IPS DF 6.9 (cell line): ENCODE measurements around the gene SLC6A15.

Source experiments
- DNase-seq: peaks from one replicate; pipeline ENCODE4 v3.0.0-alpha.2; 2013; ENCODE audit warnings: low read depth, low spot score
- H3K27ac ChIP-seq: one replicate; pipeline ENCODE4 v1.5.1; 2013; ENCODE audit warnings: low read length, control low read depth
- H3K27me3 ChIP-seq: 2 replicates; pipeline ENCODE4 v1.6.1; 2013; ENCODE audit warnings: mild to moderate bottlenecking, low read length; ENCODE audit not compliant: control insufficient read depth, insufficient read depth
- H3K36me3 ChIP-seq: 2 replicates; pipeline ENCODE4 v1.6.1; 2013; ENCODE audit warnings: low read length; ENCODE audit not compliant: control insufficient read depth, insufficient read depth
- H3K4me1 ChIP-seq: 2 replicates; pipeline ENCODE4 v1.6.1; 2013; ENCODE audit warnings: low read length; ENCODE audit not compliant: control insufficient read depth, insufficient read depth
- H3K4me3 ChIP-seq: 2 replicates; pipeline ENCODE4 v1.5.1; 2013; ENCODE audit warnings: mild to moderate bottlenecking, low read length
- H3K9me3 ChIP-seq: 2 replicates; pipeline ENCODE4 v1.6.1; 2013; ENCODE audit warnings: low read length, inconsistent platforms; ENCODE audit not compliant: control insufficient read depth, insufficient read depth
- WGBS: extraction: QIAGEN DNeasy Blood & Tissue Kit; methylation state at CpG from one replicate; pipeline ENCODE4 v1.1.7; 2013; ENCODE audit warnings: mixed read lengths, missing lambda C conversion rate; ENCODE audit not compliant: insufficient read length, insufficient coverage; 5-methylcytosine and 5-hydroxymethylcytosine counted together

Gene SLC6A15

GRCh38 chr12:84841591-84841990 is 71.0 kb downstream of the SLC6A15 start:
- no peaks in the 10 kb centered on the region for H3K27me3 ChIP-seq
- no CpG with 5 or more reads among the region's 1 CpG for WGBS
- no peaks in the 10 kb centered on the region for H3K36me3 ChIP-seq
- H3K9me3 ChIP-seq, result no peaks in the 10 kb centered on the region
- H3K4me3 ChIP-seq, result no peak overlapping the region
- H3K4me1 ChIP-seq, result no peaks in the 10 kb centered on the region
- DNase-seq, result no peak
- H3K27ac ChIP-seq, result no peak overlapping the region

- Histone ChIP-seq H3K9me3 (no peaks in the 10 kb centered on the region), H3K27me3 (no peaks in the 10 kb centered on the region), H3K4me3 (no peak overlapping the region), H3K36me3 (no peaks in the 10 kb centered on the region), H3K27ac (no peak overlapping the region), H3K4me1 (no peaks in the 10 kb centered on the region)
- no peak for DNase-seq
These were observed 72.2 kb downstream of the SLC6A15 start for GRCh38 chr12:84840356-84840755.

- Histone ChIP-seq H3K36me3 (no peaks in the 10 kb centered on the region), H3K27ac (no peak overlapping the region), H3K27me3 (no peaks in the 10 kb centered on the region), H3K4me1 (no peaks in the 10 kb centered on the region), H3K9me3 (no peaks in the 10 kb centered on the region), H3K4me3 (no peak overlapping the region)
- WGBS, result no CpG with 5 or more reads among the region's 1 CpG
- DNase-seq, result no peak
These were observed 85.7 kb downstream of the SLC6A15 start for GRCh38 chr12:84826925-84827324.

- no peaks in the 10 kb centered on the region for H3K4me1 ChIP-seq
- no peaks in the 10 kb centered on the region for H3K9me3 ChIP-seq
- H3K36me3 ChIP-seq, result no peaks in the 10 kb centered on the region
- no peak for DNase-seq
- H3K27me3 ChIP-seq, result no peaks in the 10 kb centered on the region
- H3K27ac ChIP-seq, result no peak overlapping the region
- H3K4me3 ChIP-seq, result no peak overlapping the region
- no CpG with 5 or more reads among the region's 2 CpGs for WGBS
These were observed 87.5 kb downstream of the SLC6A15 start for GRCh38 chr12:84825149-84825548.

GRCh38 chr12:84822525-84822924 is 90.1 kb downstream of the SLC6A15 start:
- no CpG with 5 or more reads among the region's 2 CpGs for WGBS
- H3K9me3 ChIP-seq, result no peaks in the 10 kb centered on the region
- H3K36me3 ChIP-seq, result no peaks in the 10 kb centered on the region
- DNase-seq, result no peak
- H3K27me3 ChIP-seq, result no peaks in the 10 kb centered on the region
- H3K4me1 ChIP-seq, result no peaks in the 10 kb centered on the region
- no peak overlapping the region for H3K27ac ChIP-seq
- no peak overlapping the region for H3K4me3 ChIP-seq

- no peaks in the 10 kb centered on the region for H3K4me1 ChIP-seq
- no peaks in the 10 kb centered on the region for H3K27me3 ChIP-seq
- H3K27ac ChIP-seq, result no peak overlapping the region
- DNase-seq, result no peak
- H3K9me3 ChIP-seq, result no peaks in the 10 kb centered on the region
- no peak overlapping the region for H3K4me3 ChIP-seq
- no peaks in the 10 kb centered on the region for H3K36me3 ChIP-seq
- no CpG with 5 or more reads among the region's 3 CpGs for WGBS
These were observed 95.5 kb downstream of the SLC6A15 start for GRCh38 chr12:84816916-84817695.

GRCh38 chr12:84814664-84815245 is 97.8 kb downstream of the SLC6A15 start:
- Histone ChIP-seq H3K9me3 (no peaks in the 10 kb centered on the region), H3K4me1 (no peaks in the 10 kb centered on the region), H3K27ac (no peak overlapping the region), H3K36me3 (no peaks in the 10 kb centered on the region), H3K4me3 (no peak overlapping the region), H3K27me3 (no peaks in the 10 kb centered on the region)
- WGBS, result no CpG with 5 or more reads among the region's 4 CpGs
- DNase-seq, result no peak

- no peaks in the 10 kb centered on the region for H3K27me3 ChIP-seq
- WGBS, result no CpG with 5 or more reads among the region's 1 CpG
- H3K4me1 ChIP-seq, result no peaks in the 10 kb centered on the region
- no peaks in the 10 kb centered on the region for H3K9me3 ChIP-seq
- H3K36me3 ChIP-seq, result no peaks in the 10 kb centered on the region
- no peak overlapping the region for H3K27ac ChIP-seq
- H3K4me3 ChIP-seq, result no peak overlapping the region
- DNase-seq, result no peak
These were observed 98.6 kb downstream of the SLC6A15 start for GRCh38 chr12:84813780-84814663.

- no peaks in the 10 kb centered on the region for H3K4me1 ChIP-seq
- DNase-seq, result no peak
These were observed 101.3 kb downstream of the SLC6A15 start for GRCh38 chr12:84811291-84811690.

GRCh38 chr12:84810611-84811010 is 102.0 kb downstream of the SLC6A15 start:
- peaks cover 5% of the 10 kb centered on the region for H3K27me3 ChIP-seq
- no peaks in the 10 kb centered on the region for H3K36me3 ChIP-seq
- no peak for DNase-seq
- no peak overlapping the region for H3K4me3 ChIP-seq
- H3K9me3 ChIP-seq, result no peaks in the 10 kb centered on the region
- H3K27ac ChIP-seq, result no peak overlapping the region
- WGBS, result no CpG with 5 or more reads among the region's 1 CpG
- H3K4me1 ChIP-seq, result no peaks in the 10 kb centered on the region

More at GRCh38 chr12:84811291-84811690, 101.3 kb downstream of the SLC6A15 start:
- Histone ChIP-seq H3K4me3 (no peak overlapping the region), H3K36me3 (no peaks in the 10 kb centered on the region), H3K27me3 (peaks cover 5% of the 10 kb centered on the region), H3K9me3 (no peaks in the 10 kb centered on the region), H3K27ac (no peak overlapping the region)
- no CpG with 5 or more reads among the region's 3 CpGs for WGBS
